K562 (cell line): Measurements from ENCODE around the gene A1BG. TPM values are rescaled to one million over a fixed set of nuclear protein-coding genes. Genes with fewer than 3 reads are reported as not detected.
A peak's percentile ranks its signal among the peaks of the same experiment; 100 is the strongest.

Experiments
- AFF4 ChIP-seq: sonication (generic); formaldehyde crosslinking; IDR thresholded peaks from 2 replicates; pipeline ENCODE4 v1.8.0; 2023; ENCODE audit warnings: mild to moderate bottlenecking, missing genetic modification reagents
- E2F4 ChIP-seq: sonication (generic); formaldehyde crosslinking; IDR thresholded peaks from 2 replicates; pipeline ENCODE4 v1.8.0; 2022; ENCODE audit warnings: mild to moderate bottlenecking, low read depth, missing genetic modification reagents
- HMBOX1 ChIP-seq: sonication (generic); IDR thresholded peaks from 2 replicates; pipeline ENCODE4 v1.6.1; 2016
- KLF6 ChIP-seq: fragments of 250-450 bp; sonication (Bioruptor Pico); IDR thresholded peaks from 2 replicates; pipeline ENCODE4 v1.4.0; 2020; ENCODE audit warnings: mild to moderate bottlenecking, moderate library complexity, borderline replicate concordance
- LCOR ChIP-seq: sonication (generic); formaldehyde crosslinking; IDR thresholded peaks from 2 replicates; pipeline ENCODE4 v1.8.0; 2022; ENCODE audit warnings: mild to moderate bottlenecking, missing genetic modification reagents
- MYBL2 ChIP-seq, 2 experiments: fragments of 450-650 bp in 1 of 2; sonication (generic) in 1 of 2; formaldehyde crosslinking in 1 of 2; IDR thresholded peaks; 2 replicates each; pipeline versions ENCODE4 v1.6.1 to v1.8.1; 2017 to 2022; ENCODE audit warnings: borderline replicate concordance in 1 of 2, inconsistent platforms in 1 of 2, low read depth in 1 of 2, mild to moderate bottlenecking in 1 of 2, missing genetic modification reagents in 1 of 2, moderate library complexity in 1 of 2
- NR2C2 ChIP-seq, 2 experiments: fragments of 200-800 bp in 1 of 2; sonication (Bioruptor generic) in 1 of 2; sonication (generic) in 1 of 2; formaldehyde crosslinking in 1 of 2; IDR thresholded peaks; 2 replicates each; pipeline versions ENCODE4 v1.6.1 to v1.8.0; 2016 to 2022; ENCODE audit warnings: mild to moderate bottlenecking in 1 of 2, missing compliant biosample characterization in 1 of 2, missing genetic modification characterization in 1 of 2, missing genetic modification reagents in 1 of 2
- SIX5 ChIP-seq, 2 experiments: IDR thresholded peaks; 2 replicates each; pipeline ENCODE4 v1.6.1; 2011; ENCODE audit warnings: low read length in 2 of 2, borderline replicate concordance in 1 of 2, low read depth in 1 of 2, mild to moderate bottlenecking in 1 of 2, moderate library complexity in 1 of 2; ENCODE audit not compliant: insufficient read depth in 1 of 2
- SMAD2 ChIP-seq: fragments of 150-350 bp; IDR thresholded peaks from 2 replicates; pipeline ENCODE4 v1.6.1; 2014; ENCODE audit warnings: low read depth, mild to moderate bottlenecking, low read length
- SNAPC5 ChIP-seq: fragments of 250-450 bp; sonication (Bioruptor Pico); IDR thresholded peaks from 2 replicates; pipeline ENCODE4 v1.8.0; 2021; ENCODE audit warnings: moderate library complexity, mild to moderate bottlenecking, inconsistent platforms
- TBL1XR1 ChIP-seq, 2 experiments: IDR thresholded peaks; 2 replicates each; pipeline ENCODE4 v1.6.1; 2012; ENCODE audit warnings: improper control_type of control experiment in 2 of 2, low read length in 2 of 2, mild to moderate bottlenecking in 1 of 2
- TFAM ChIP-seq: fragments of 250-450 bp; sonication (Bioruptor Pico); conservative IDR thresholded peaks from 2 replicates; pipeline ENCODE4 v1.5.0; 2021; ENCODE audit warnings: mild to moderate bottlenecking, moderate library complexity
- ZFP91 ChIP-seq: sonication (generic); formaldehyde crosslinking; IDR thresholded peaks from 2 replicates; pipeline ENCODE4 v1.8.0; 2022; ENCODE audit warnings: mild to moderate bottlenecking, missing genetic modification reagents
- ZKSCAN8 ChIP-seq: fragments of 200-800 bp; sonication (Bioruptor generic); IDR thresholded peaks from 2 replicates; pipeline ENCODE4 v1.6.1; 2016; ENCODE audit warnings: missing genetic modification characterization, missing compliant biosample characterization
- ZNF584 ChIP-seq: fragments of 200-800 bp; sonication (Bioruptor generic); IDR thresholded peaks from 2 replicates; pipeline ENCODE4 v1.6.1; 2016; ENCODE audit warnings: low read depth, mild to moderate bottlenecking, missing genetic modification characterization, missing compliant biosample characterization
- polyA plus RNA-seq, 8 experiments: library from polyadenylated mRNA; depleted of rRNA in 4 of 8; stranded (reverse) in 5 of 8; unstranded in 3 of 8; fragments of >200 nt; fragmentation: Nextera tagmentation in 2 of 8; fragmentation: Illumina TruSeq in 1 of 8; extraction: Ambion mirVana in 2 of 8; extraction: Trizol in 1 of 8; gene quantifications; 2 replicates each; pipeline versions ENCODE4 v1.2.1 to v1.2.3, GENCODE V29; 2011 to 2014; ENCODE audit warnings: inconsistent platforms in 1 of 8, missing spikeins in 1 of 8
- total RNA-seq, 7 experiments: library from RNA; depleted of rRNA in 6 of 7; stranded (reverse); fragments of >200 nt in 6 of 7; fragmentation: Illumina TruSeq in 2 of 7; extraction: Trizol in 2 of 7; gene quantifications; 2 replicates each; pipeline versions ENCODE4 v1.2.1 to v1.2.3, GENCODE V29; 2011 to 2021; ENCODE audit warnings: low replicate concordance in 1 of 7

The A1BG gene
- total and polyA plus RNA-seq, 9 of the 15 experiments (the other 6 are each of a cell fraction or from before 2014, with no cell fraction given), result 0.10 to 19.8 (median 2.6) TPM

- TF ChIP-seq AFF4 (CRISPR knock-in tag), result no peak
- no peak for TF ChIP-seq SNAPC5 (CRISPR knock-in tag)
- no peak for TF ChIP-seq ZFP91 (CRISPR knock-in tag)
- no peak for TF ChIP-seq ZKSCAN8 (CRISPR knock-in tag)
- TF ChIP-seq TFAM (CRISPR knock-in tag), result no peak
- TF ChIP-seq MYBL2 (IDR thresholded peaks at IDR 0.05; ENCODE audit: low read depth), result no peak
- no peak for TF ChIP-seq MYBL2 (CRISPR knock-in tag; IDR thresholded peaks at IDR 0.05; ENCODE audit: borderline replicate concordance)
- TF ChIP-seq TBL1XR1 (IDR thresholded peaks at IDR 0.05; ENCODE audit: low read length in 2 of 2), result peak in 1 of 2 experiments; percentile 56; a peak in 2 of 4 replicates
- no peak for TF ChIP-seq KLF6
- no peak for TF ChIP-seq SMAD2
- no peak for TF ChIP-seq HMBOX1
- TF ChIP-seq LCOR, result 0 out of 2 replicates have a peak, but pooled peaks have one; percentile 64
- 0 out of 2 replicates have a peak, but pooled peaks have one; percentile 18 for TF ChIP-seq NR2C2 (CRISPR knock-in tag; IDR thresholded peaks at IDR 0.05)
- peak; percentile 23; the same call in 1 of the 2 replicates for TF ChIP-seq NR2C2 (tag; IDR thresholded peaks at IDR 0.05)
- no peak for TF ChIP-seq ZNF584
- TF ChIP-seq SIX5 (IDR thresholded peaks at IDR 0.05; ENCODE audit: borderline replicate concordance in 1 of 2, insufficient read depth in 1 of 2, low read depth in 1 of 2, low read length in 2 of 2), result no peak; a peak in 1 of 4 replicates
- TF ChIP-seq E2F4 (CRISPR knock-in tag), result peak; percentile 59
Observed at GRCh38 chr19:58400916-58401839, 47.9 kb upstream of the A1BG start (continued).
